ENCODE results near the gene CDKL4. TPM values are rescaled to one million over a fixed set of nuclear protein-coding genes. Genes with fewer than 3 reads are reported as not detected.

Gene CDKL4
- total and polyA plus RNA-seq, 2 of the 13 experiments (the other 11 are each of a cell fraction or from before 2014, with no cell fraction given), result 0.29 to 0.50 TPM

- TF ChIP-seq ZFP91 (CRISPR knock-in tag; IDR thresholded peaks at IDR 0.05; ENCODE audit: borderline replicate concordance) (peak; percentile 61; the same call in 1 of the 2 replicates), ZNF33A (CRISPR knock-in tag; IDR thresholded peaks at IDR 0.05; ENCODE audit: borderline replicate concordance) (no peak), ZNF790 (CRISPR knock-in tag; IDR thresholded peaks at IDR 0.05; ENCODE audit: borderline replicate concordance) (no peak), CSRNP1 (CRISPR knock-in tag; IDR thresholded peaks at IDR 0.05) (0 out of 2 replicates have a peak, but pooled peaks have one; percentile 21), ZNF75D (CRISPR knock-in tag; IDR thresholded peaks at IDR 0.05; ENCODE audit: borderline replicate concordance) (no peak), PCBP2 (optimal IDR thresholded peaks at IDR 0.05; ENCODE audit: low read depth, low read length, poor library complexity, severe bottlenecking) (no peak), REL (CRISPR knock-in tag; conservative IDR thresholded peaks at IDR 0.05) (no peak), ZBTB10 (CRISPR knock-in tag; IDR thresholded peaks at IDR 0.05; ENCODE audit: borderline replicate concordance) (no peak), ZNF747 (CRISPR knock-in tag; IDR thresholded peaks at IDR 0.05; ENCODE audit: borderline replicate concordance) (no peak), CEBPZ (IDR thresholded peaks at IDR 0.05; ENCODE audit: low read length) (no peak), ZNF609 (CRISPR knock-in tag; IDR thresholded peaks at IDR 0.05; ENCODE audit: borderline replicate concordance) (no peak), MEF2D (CRISPR knock-in tag; IDR thresholded peaks at IDR 0.05) (peak; percentile 71; the same call in 1 of the 2 replicates)
Observed at GRCh38 chr2:39227628-39228412, 15.9 kb downstream of the CDKL4 start (continued).

Data from HepG2 (cell line).